HG03460 (cell line): ENCODE results near the gene PRKN.

Experiments
- ATAC-seq: cut with Tn5 transposase; IDR thresholded peaks from one replicate; pipeline ENCODE4 v1.9.1; 2021; ENCODE audit not compliant: unreplicated experiment

The PRKN gene

DNA sequence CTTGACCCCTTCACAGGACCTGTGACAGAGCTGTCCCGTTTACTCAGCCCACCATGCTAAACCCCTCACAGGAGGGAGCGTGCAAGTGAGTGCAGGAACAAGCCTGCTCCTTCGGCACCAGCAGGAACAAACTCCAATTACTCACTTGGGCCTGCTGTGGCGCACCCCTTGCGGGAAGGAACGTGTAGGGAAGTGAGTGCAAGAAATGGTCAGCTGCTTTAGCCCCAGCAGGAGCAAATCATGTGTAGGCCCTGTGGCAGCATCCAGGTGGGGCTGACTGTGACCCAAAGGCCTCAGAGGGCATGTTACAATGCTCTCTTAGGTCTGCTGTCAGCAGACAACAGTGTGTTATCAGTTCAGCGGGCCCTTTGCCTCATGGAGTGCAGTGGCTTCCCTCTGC, 574.4 kb downstream of the PRKN start:
- ATAC-seq = no peak

GRCh38 chr6:162151021-162151665, 576.4 kb downstream of the PRKN start:
- ATAC-seq = no peak

- ATAC-seq = no peak
These were observed 577.3 kb downstream of the PRKN start for GRCh38 chr6:162150295-162150694.

DNA sequence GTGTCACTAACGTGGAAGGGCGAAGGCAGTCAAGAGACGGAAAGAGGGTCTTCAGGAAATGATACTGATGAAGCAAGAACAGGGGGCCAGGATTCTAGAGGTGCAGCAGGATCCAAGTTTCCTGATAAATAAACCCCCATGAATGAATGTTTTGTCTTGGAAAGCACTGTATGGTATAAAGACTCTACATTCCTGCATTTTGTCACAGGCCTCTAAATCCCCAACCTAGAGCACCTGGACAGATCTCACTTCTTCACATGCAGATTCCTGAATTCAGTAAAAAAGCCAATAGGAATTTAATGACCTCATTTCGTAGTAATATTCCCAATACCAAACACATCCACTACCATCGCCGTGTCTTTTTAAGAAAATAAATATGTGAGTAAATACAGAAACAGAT, 577.8 kb downstream of the PRKN start:
- ATAC-seq = no peak

DNA sequence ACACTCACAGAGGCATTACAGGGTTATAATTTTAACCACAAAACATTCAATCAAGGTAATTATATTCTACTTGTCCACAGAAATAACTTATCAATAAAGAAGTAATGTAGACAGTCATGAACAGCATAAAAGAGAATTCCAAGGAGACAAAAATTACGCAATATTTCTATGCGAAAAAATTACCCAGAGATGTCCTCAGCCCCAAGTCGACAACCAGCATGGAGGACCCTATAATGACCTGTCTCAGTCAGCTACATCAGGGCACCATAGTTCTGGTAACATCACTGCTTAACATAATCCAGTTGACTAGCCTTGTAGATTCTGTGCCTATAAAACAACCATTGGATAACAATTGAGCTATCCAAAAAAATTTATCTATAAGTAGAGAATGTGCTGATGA, 579.8 kb downstream of the PRKN start:
- no peak for ATAC-seq

- no peak for ATAC-seq
These were observed 580.3 kb downstream of the PRKN start for GRCh38 chr6:162147281-162147680.

GRCh38 chr6:162140251-162140852, 587.2 kb downstream of the PRKN start:
- ATAC-seq = no peak

DNA sequence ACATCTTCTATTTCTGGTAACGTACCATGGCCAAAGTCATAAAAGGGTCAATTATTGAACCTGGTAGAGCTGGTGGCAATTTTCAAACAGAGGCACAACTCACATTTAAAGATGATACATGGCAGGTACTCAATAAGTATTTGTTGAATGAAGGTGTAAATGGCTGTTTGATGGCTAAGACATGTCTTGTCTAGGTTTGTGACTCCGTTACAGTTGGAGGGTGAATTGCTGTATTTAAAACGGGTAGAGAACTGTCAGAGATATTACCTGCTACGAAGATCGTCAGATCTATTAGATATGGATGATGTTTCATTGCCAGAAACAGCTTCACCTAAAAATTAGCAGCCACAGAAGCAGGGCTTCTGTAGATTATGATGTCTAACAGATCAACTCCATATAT, 601.9 kb downstream of the PRKN start:
- no peak for ATAC-seq

- no peak for ATAC-seq
These were observed 602.7 kb downstream of the PRKN start for GRCh38 chr6:162124710-162125435.

DNA sequence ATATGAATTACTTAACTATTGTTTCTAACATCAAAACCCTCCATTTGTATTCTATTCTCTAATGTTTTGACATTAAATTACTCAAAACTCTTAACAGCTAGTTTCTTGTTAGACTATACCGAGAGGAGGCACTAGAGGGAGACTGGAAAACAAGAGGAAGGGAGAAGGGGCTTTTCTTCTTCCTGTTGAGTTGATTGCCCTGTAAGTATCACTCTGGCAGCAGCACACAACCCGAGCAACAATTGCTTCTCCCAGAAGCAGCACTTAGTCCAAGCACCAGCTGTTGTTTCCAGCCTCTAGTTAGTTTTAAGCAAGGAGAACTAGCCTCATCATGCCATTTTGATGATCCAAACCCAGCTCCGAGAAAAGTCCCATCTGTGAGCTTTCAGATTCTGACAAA, 603.8 kb downstream of the PRKN start:
- no peak for ATAC-seq

GRCh38 chr6:162119341-162119740, 608.2 kb downstream of the PRKN start:
- ATAC-seq = no peak

- no peak for ATAC-seq
These were observed 608.9 kb downstream of the PRKN start for GRCh38 chr6:162118706-162119105.

- no peak for ATAC-seq
These were observed 610.6 kb downstream of the PRKN start for GRCh38 chr6:162116902-162117525.

GRCh38 chr6:162109480-162110050, 618.0 kb downstream of the PRKN start:
- no peak for ATAC-seq

DNA sequence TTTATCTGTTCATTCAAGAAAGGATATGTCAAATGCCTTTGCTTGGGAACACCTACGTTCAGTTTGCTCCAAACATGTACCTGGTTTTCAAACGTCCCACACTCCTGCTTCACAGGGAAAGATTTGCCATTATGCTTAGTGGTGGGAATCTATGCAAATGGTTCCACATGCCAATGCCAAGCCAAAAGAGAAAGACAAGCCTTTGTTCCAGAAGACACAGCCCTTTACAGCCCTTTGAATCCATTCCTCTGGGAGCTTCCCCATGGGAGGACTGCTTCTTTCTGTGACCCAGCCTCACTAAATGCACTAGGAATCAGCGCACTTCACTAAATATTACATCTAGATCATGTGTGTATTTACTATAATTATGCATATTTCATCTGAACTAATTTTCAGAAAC, 619.5 kb downstream of the PRKN start:
- no peak for ATAC-seq

- no peak for ATAC-seq
These were observed 627.5 kb downstream of the PRKN start for GRCh38 chr6:162100096-162100495.

- ATAC-seq = no peak
These were observed 627.9 kb downstream of the PRKN start for GRCh38 chr6:162099685-162100084.

DNA sequence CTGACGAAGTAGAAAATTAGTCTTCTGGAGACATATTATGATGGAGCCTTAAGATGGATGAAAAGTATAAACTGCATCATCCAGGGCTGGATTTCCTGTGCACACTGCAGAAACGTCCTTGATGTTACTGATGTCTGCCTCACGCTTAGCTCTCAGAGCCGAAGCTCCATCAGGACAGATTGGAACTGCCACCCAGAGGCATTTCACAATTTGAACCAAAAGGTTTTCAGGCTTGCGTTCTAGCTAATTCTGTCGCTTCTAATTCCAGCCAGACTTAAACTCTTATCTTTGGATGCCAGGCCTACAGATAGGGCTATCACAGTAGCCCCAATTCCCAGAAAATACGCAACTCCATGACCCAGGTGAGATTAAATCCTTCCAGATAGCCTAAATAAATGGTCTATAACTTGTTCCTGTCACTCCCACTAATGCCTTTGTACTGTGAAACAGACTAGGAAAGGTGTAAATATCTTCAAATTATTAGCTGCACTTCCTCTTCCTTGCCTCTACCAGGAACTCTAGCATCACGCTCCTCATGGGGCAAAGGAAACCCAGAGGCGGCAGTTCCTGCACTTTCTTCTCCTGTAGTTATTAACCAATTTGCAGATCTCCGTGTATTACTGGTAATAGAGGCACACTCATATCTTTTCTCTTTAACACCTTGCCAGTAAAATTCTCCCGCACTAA, 634.6 kb downstream of the PRKN start:
- no peak for ATAC-seq

DNA sequence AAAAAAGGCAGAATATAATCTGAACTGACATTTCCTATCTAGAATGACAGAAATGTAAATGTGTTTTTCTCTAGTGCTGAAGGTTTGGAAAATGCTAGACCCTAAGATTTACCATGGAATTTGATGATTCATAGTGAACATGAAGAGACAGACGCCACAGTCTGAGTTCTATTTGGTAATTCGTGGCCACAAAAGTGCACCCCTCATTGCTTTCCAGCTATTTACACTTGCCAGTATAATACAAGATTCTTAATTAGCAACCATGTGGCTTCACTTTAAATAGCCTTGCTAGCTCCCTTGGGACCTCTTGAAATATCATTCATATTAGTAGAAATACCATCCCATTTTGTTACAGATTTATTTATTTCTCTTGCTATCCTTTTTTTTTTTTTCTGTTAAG, 636.8 kb downstream of the PRKN start:
- no peak for ATAC-seq

DNA sequence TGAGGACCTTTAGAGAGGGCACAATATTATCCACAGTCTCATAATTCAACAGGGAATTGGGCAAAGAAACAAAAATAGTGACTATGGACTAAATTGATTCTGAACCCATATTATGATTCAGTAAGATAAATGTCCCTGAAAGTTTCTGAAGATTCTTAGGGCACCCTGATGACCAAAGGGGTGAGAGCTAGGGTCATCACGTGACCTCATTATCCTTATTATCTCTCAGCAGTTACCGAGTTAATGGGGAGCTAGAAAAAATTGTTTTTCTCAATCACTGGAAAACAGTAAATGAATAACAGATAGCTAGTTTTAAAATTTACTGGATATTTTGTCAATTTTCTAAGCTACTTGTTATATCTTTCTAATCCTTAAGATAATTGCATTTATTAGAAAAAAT, 639.5 kb downstream of the PRKN start:
- no peak for ATAC-seq

DNA sequence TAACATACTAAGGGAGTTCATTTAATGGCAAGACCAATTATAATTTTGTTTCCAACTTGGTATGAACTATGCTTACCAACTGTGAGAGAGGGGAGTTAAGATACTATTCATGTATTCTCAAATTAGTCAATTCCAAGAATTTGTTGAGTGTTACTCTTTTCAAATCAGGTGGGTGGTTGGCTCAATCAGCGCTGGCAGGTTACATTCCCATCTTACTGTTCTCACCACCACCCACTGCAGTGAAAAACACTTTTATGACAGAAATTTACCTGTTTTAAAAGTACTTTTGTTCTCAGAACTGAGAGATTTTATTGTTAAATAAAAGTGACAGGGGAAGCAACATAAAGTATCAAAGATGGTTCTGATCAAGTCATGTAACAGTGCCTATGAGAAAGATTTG, 642.0 kb downstream of the PRKN start:
- no peak for ATAC-seq
